Subcutaneous adipose tissue (tissue), 4 donors: ENCODE measurements around the gene MRPL1. TPM values are rescaled to one million over a fixed set of nuclear protein-coding genes. Genes with fewer than 3 reads are reported as not detected.

Experiments used
- total RNA-seq, 4 donors: library from RNA; depleted of rRNA; stranded (reverse); fragments of >200 nt; gene quantifications; one replicate each; pipeline ENCODE4 v1.1.0, GENCODE V29; 2016
- TF ChIP-seq, protein P1 (sequence below): fragments of 450-650 bp; IDR thresholded peaks from one replicate; pipeline ENCODE4 v1.5.1; 2016; ENCODE audit warnings: low read depth, mild to moderate bottlenecking, control low read depth, antibody characterized with exemption, moderate library complexity

MRPL1 gene
- total RNA-seq, 4 donors from 2014 or later = 12.8 to 36.8 (median 25.1) TPM

- TF ChIP-seq, protein P1, sequence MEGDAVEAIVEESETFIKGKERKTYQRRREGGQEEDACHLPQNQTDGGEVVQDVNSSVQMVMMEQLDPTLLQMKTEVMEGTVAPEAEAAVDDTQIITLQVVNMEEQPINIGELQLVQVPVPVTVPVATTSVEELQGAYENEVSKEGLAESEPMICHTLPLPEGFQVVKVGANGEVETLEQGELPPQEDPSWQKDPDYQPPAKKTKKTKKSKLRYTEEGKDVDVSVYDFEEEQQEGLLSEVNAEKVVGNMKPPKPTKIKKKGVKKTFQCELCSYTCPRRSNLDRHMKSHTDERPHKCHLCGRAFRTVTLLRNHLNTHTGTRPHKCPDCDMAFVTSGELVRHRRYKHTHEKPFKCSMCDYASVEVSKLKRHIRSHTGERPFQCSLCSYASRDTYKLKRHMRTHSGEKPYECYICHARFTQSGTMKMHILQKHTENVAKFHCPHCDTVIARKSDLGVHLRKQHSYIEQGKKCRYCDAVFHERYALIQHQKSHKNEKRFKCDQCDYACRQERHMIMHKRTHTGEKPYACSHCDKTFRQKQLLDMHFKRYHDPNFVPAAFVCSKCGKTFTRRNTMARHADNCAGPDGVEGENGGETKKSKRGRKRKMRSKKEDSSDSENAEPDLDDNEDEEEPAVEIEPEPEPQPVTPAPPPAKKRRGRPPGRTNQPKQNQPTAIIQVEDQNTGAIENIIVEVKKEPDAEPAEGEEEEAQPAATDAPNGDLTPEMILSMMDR = no peak
Observed at GRCh38 chr4:77905651-77906263, 43.1 kb downstream of the MRPL1 start.

GRCh38 chr4:77910676-77911075 lies 48.0 kb downstream of the MRPL1 start:
- TF ChIP-seq, protein P1 = no peak

DNA sequence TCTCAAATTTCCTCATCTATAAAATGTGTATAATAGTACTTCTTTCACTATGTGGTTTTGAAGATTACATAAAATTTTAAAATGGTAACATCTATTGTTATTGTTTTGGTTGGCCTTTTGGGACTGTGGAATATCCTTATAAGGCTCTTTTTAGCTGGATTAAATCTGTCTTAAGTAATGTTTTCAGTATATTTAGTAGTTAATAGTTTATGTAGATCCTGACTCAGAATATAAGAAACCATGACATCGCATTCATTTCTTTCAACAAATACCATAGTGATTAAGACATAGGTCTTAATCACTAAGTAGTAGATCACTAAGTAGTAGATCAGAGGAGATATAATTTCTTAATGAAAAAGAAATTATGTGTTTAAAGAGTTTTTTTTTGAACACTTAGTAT lies 48.5 kb downstream of the MRPL1 start:
- TF ChIP-seq, protein P1 = no peak

- TF ChIP-seq, protein P1 = no peak
Observed at GRCh38 chr4:77911842-77912450, 49.3 kb downstream of the MRPL1 start.

GRCh38 chr4:77913348-77913747 lies 50.7 kb downstream of the MRPL1 start:
- TF ChIP-seq, protein P1 = no peak

DNA sequence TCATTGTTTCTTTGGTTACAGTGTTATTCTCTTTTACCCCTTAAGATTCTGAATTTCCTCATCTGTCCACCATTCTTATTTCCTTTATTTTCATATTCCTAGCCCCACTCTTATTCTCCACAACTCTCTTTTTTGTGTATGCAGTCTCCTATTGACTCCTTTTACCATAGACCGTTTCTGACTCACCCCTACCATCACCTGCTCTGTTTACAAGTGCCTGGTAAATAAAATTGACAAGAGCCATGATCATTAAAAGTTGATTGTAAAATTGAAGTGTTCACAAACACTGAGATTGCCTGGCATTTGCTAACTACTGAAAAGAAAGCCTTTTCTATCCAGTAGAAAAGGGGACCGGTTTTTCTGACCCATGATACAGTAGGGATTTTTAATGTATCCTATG lies 54.4 kb downstream of the MRPL1 start:
- TF ChIP-seq, protein P1 = no peak

GRCh38 chr4:77917601-77918000 lies 55.0 kb downstream of the MRPL1 start:
- TF ChIP-seq, protein P1 = no peak
